Stromal cell of bone marrow (primary cell): ENCODE data around the gene SPDYE2B.
A peak's percentile ranks its signal among the peaks of the same experiment; 100 is the strongest.
"Not testable (repeated sequence)": the region's sequence is repeated elsewhere in the genome, so short reads cannot be mapped to it uniquely, and the experiment has no call there.

ENCODE experiments used
- DNase-seq: peaks from one replicate; pipeline ENCODE4 v3.0.0-alpha.2; 2012; ENCODE audit warnings: low read depth

The SPDYE2B gene

DNA sequence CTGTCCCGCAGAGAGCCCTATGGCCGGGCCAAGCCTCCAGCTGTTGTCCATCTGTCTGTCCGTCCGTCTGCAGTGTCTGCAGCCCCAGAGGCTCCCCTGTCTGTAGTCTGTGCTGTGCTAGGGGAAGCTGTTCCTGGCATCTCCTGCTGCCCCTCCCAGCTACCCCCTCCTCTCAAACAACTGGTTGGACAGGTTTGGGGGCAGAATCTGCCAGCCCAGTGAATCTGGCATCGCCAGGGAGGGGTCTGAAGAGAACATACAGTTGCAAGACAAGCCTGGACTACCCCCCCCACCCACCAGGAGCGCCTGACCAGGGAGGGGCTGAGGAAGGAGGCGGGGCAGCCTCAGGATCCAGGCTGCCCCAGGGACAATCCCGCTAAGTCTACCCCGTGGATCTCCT, 7.4 kb upstream of the SPDYE2B start, which contains the start of gene UPK3BL1:
Gene UPK3BL1 (minus strand): TSS at position 101 of the 400 bp plus-strand sequence. CDS start 50 bp downstream, at position 51.
- DNase-seq, result not testable (repeated sequence)

DNA sequence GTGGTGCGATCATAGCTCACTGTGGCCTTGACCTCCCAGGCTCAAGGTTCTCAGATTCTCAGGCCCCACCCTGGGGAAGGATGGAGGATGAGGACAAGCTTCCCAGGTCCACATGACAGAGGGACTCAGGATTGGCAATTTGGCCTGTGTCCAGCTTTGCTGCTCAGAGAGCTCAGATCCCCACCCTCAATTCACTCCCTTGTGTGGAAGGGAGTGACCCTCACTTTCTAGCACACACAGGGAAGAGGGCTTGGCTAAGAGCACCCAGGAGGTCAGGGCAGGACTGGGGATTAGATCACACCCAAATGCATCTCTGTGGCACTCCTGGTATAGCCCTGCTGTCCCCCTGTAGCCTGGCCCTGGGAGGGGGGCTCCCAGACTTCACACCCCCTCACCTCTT, 6.7 kb upstream of the SPDYE2B start:
- DNase-seq, result not testable (repeated sequence)

DNA sequence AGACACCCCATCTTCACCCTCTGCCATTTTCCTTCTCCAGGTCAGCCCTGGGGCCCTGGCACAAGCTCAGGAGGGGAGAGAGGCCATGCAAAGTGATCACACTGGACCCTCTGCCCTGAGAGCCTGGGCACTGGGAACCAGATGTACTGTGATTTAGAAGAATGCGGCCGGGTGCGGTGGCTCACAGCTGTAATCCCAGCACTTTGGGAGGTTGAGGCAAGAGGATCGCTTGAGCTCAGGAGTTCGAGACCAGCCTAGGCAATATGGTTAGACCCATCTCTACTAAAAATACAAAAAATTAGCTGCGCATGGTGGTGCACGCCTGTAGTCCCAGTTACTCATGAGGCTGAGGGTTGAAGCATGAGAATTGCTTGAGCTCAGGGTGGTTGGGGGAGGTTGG, 2.3 kb upstream of the SPDYE2B start:
- DNase-seq, result not testable (repeated sequence)

DNA sequence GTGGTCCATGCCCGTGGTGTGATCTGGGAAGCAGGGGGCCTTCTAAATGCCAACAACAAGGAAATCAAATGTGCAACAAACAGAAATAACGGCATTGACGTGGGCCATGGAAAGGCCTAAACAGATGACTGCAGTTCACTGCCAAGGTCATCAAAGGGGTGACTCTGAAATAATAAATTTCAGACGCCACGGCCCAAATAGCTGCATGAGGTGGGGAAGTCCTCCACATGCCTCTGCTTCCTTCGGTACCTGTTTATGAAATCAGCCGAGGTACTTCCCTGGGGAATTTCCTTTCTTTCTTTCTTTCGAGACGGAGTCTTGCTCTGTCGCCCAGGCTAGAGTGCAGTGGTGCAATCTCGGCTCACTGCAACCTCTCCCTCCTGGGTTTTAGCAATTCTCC, 14.6 kb downstream of the SPDYE2B start:
- DNase-seq, result not testable (repeated sequence)

- not testable (repeated sequence) for DNase-seq
These were observed 16.7 kb downstream of the SPDYE2B start for GRCh38 chr7:102666850-102667249.

GRCh38 chr7:102667523-102667922, 17.4 kb downstream of the SPDYE2B start:
- DNase-seq, result not testable (repeated sequence)

DNA sequence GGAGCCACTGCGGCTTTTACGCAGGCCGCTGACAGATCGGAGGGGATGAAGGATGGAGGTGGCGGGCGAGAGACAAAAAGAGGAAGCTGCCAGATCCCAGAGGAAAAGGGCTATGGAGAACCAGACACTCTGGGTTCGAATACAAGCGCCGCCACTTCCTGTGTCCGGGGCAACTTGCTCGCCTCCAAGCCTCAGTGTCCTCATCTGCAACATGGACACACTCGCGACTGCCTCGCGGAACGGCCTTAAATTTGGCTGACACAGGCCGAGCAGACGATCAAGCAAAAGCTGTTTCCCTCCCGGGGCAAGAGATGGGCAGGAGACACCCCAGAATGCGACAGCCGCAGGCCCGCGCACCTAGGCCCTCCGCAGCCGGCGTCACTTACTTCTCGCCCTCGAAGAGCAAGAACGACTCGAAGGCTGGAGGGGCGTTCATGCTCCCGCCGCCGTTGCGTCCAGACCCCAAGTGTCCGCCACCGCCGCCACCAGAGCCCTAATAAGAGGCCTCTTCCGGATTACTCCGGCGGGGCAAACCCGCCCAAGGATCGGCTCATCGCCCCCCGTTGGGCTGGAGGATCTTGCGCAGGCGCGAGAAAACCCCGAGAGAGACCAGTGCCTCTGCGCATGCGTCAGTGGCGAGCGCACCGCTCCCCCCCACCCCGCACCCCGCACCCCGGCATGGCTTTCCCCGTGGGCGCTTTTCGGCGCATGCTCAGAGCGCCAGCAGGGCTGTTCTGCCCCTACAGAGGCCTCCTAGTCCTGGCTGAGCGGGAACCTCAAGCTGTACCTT, 21.2 kb downstream of the SPDYE2B start, which contains the start of gene POLR2J2:
Gene POLR2J2 (minus strand): TSS at position 498 of the 790 bp plus-strand sequence. CDS start 62 bp downstream, at position 436.
- peak; percentile 13 for DNase-seq

DNA sequence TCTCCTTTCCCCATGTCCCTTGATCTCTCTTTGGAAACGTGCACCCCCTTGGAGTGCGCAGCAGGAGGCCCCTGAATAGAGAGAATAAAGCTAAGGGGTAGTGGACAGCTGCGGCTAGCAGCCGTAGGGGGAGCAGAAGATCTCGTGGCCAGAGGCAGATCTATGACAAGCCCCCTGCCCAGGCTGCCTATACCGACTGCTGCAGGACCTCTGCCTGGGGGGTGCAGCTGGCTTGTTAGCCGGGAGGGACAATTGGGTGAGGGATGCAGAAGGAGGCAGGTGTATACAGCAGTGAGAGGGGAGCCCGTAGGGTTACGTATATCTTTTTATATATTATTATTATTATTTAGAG, 21.8 kb downstream of the SPDYE2B start:
- not testable (repeated sequence) for DNase-seq

- not testable (repeated sequence) for DNase-seq
These were observed 23.4 kb downstream of the SPDYE2B start for GRCh38 chr7:102673447-102674067.

- not testable (repeated sequence) for DNase-seq
These were observed 25.4 kb downstream of the SPDYE2B start for GRCh38 chr7:102675545-102675944.

DNA sequence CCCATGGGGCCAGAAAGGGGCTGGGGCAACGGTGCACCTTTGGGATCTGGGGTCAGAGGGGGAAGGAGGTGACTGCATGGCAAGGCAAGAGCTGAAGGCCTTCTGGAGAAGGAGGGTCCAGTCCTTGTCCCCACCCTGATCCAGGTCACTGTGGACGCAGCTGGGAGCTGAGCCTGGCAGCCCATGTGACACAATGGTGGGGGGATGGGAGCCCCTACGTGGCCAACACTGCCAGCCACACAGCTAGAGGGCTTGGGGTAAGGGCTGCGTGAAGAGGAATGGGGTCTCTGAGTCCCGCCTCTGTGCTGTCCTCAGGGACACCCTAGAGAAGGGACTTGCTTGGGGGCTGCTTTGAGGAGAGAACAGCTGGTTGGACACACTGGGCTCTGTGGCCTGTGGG, 30.7 kb downstream of the SPDYE2B start:
- DNase-seq, result not testable (repeated sequence)

DNA sequence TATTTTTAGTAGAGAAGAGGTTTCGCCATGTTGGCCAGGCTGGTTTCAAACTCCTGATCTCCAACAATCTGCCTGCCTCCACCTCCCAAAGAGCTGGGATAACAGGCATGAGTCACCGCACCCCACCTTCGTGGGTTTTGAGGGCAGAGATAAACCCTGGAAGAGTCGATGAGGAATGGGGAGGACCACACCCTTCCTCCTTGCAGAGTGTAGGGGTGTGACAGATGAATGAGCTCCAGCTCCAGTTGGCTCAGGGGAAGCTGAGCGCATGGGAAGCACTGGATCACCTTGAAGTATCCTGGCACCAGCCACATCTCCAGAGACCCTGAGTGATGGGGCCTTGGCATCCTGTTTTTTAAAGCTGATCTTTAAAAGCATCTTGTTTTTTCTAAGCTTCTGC, 32.4 kb downstream of the SPDYE2B start:
- DNase-seq, result not testable (repeated sequence)

GRCh38 chr7:102688299-102689036, 38.3 kb downstream of the SPDYE2B start:
- not testable (repeated sequence) for DNase-seq

GRCh38 chr7:102689436-102690282, 39.5 kb downstream of the SPDYE2B start:
- DNase-seq, result not testable (repeated sequence)

DNA sequence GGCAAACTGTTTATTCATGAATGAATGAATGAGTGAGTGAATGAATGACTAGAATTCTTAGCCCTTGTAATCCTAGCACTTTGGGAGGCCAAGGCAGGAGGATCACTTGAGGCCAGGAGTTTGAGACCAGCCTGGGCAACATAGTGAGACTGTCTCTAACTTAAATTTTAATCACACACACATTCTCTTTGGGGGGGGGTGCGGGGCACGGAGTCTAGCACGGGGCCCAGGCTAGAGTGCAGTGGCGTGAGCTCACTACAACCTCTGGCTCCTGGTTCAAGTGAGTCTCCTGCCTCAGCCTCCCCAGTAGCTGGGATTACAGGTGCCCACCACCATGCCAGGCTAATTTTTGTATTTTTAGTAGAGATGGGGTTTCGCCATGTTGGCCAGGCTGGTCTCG, 40.5 kb downstream of the SPDYE2B start:
- DNase-seq, result not testable (repeated sequence)

DNA sequence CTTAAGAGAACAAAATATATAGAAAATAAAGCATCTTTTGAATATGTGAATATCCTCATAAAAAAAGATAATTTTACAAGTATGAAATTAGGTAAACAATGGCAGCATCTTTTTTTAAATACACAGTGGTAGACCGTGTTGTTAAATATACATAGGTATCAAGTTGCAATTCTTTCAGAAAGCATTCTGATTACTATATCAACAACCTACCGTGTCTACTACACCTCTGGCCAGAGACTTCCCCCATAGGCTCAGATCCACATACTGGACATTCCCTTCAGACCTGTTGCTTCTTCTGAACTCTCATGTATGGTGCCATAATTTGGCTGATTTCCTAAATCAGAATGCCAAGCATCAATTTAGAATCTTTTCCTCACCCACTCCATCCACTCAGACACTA, 43.9 kb downstream of the SPDYE2B start:
- not testable (repeated sequence) for DNase-seq

DNA sequence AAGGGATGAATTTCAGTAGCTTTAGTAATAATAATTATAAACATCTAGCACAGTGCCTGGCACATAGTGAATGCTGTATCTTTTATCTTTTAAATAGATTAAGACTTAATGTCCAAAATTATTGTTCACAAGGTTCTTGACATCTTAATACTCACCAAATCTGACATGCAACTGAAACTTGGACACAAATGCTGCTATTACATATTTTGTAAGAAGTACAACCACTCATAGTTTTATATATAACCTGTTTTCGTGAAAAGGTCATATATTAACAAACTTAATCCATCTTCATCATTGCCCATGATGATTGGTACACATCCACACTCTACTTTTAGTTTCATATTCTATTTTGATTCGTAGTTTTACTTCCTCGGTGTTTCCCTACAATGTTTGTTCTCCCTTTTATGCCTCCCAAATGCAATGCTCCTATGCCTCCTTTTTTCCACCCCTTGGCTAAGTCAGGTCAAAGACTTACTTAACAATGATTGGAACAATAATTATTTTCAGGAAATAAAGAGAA, 45.0 kb downstream of the SPDYE2B start:
- not testable (repeated sequence) for DNase-seq

DNA sequence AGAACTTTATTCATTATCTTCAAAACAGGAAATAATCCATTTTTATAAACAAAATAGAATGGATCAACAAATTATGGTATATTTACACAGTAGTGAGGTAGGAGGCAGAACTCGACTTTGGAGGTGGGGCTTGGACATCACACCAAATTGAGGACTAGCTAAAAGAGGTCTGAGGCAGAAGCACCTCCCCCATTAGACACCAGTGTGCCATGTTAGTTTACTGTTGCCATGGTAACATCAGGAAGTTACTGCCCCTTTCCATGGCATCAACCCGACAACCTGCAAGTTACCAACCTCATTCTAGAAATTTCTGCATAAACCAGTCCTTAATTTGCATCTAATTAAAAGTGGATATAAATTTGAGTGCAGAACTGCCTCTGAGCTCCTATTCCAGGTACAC, 45.9 kb downstream of the SPDYE2B start:
- not testable (repeated sequence) for DNase-seq

GRCh38 chr7:102697642-102698512, 47.8 kb downstream of the SPDYE2B start:
- not testable (repeated sequence) for DNase-seq
